C4-2B (cell line): ENCODE results near the gene KCNAB1.

Experiments used
- CTCF ChIP-seq: fragments of 450-650 bp; conservative IDR thresholded peaks from 2 replicates; pipeline ENCODE4 v1.5.1; 2017; ENCODE audit warnings: mild to moderate bottlenecking
- ZFX ChIP-seq: fragments of 450-650 bp; IDR thresholded peaks from 2 replicates; pipeline ENCODE4 v1.6.1; 2017

- TF ChIP-seq ZFX (no peak), CTCF (no peak)
Observed at GRCh38 chr3:156300371-156300770, 180.0 kb downstream of the KCNAB1 start.
